HG03066 (cell line): Measurements from ENCODE around the gene ERG.

Experiments used
- ATAC-seq: cut with Tn5 transposase; IDR thresholded peaks from one replicate; pipeline ENCODE4 v1.9.1; 2021; ENCODE audit warnings: low read depth; ENCODE audit not compliant: unreplicated experiment

ERG gene

DNA sequence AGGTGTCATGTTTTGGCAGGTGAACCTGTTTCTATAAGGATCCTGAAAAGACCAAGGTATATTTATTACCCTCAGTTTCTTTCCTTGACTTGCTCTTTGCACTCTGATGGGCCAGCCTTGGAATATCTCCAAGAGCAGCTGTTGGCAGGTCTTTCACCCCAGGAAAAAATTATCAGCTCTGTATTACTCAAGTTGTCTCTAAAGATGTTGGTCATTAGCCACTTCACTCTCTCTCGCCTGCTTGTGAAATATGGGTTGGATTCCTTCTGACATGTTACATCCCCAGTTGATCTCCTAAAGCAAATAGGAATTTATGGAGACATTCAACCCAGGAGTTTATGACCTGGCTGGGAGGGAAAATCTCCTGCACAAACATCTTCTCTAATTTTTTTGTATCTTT, 155.5 kb downstream of the ERG start:
- no peak for ATAC-seq

DNA sequence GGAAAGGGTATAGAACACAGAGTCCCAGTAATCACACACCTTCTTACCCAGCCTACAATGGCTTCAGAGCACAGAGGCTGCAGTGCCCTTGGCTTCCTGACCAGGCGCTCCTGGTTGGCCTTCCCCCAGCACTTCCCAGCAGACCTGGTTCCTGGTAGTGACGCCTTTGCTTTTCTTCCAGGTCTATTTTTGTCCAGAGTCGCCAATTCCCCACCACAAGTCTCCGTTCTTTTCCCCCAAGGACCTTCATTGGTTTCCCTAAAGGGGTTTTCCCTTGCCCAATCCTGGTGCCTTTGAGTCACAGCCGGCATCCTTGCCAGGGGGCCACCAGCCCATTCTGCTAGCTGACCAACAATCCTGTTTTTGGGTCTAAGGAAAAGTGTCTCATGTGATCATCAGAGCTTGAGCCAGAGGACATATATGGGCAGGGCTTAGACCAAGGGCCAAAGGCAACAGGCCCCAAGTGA, 156.7 kb downstream of the ERG start:
- no peak for ATAC-seq

DNA sequence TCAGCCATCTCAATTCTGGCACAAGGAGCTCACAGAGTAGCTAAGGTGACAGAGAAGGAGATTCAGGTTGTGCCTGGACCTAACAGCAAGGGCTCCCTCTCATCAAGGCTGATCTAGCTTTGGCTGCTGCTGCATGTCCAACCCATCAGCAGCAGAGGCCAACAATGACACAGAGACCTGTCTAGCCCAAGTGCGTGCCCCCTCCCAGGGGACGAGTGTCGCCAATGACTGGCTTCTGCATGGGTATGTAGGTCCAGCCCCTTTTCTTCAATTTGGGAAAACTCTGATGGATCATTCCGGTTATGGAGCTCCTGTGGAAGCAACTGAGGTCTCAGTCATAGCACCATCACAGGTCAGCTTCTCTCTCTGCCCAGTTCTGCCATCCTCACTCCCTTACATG, 158.1 kb downstream of the ERG start:
- ATAC-seq = no peak

DNA sequence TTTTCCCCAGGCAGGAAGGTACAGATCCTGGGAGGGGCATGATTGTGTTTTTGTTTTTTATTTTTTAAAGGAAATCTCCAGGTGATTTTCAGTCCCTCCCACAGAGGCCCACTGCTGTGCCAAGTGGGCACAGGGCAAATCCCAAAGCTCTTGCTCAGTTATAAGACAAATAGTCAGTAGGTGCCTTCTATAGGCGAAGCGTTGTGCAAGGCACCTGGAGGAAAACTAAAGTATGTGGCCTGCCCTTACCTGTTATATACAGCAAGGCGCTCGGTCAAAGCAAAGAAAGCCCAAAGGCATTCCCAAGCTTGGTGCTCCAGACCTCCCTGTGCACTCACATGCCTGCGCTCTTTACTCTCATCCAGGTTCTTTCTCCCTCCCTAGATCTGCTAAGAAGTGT, 160.5 kb downstream of the ERG start:
- no peak for ATAC-seq

DNA sequence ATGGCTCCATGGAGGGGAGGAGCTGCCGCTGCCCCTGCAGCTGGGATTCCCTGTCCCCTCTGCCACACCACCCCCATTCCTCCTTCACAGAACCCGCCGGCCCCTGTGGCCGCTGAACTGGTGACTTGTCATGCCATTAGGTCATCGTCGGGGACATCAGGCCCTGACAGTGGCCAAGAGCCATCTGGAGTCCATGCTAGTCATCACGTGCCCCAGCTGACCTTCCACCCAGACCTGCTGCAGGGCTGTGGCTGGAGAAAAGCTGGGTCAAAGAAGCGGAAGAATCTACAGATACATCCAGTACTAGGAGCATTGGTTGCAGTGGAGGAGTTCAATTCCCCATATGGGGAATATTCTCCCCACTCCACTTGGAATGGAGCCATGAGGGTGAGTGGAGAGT, 163.4 kb downstream of the ERG start:
- ATAC-seq = no peak

DNA sequence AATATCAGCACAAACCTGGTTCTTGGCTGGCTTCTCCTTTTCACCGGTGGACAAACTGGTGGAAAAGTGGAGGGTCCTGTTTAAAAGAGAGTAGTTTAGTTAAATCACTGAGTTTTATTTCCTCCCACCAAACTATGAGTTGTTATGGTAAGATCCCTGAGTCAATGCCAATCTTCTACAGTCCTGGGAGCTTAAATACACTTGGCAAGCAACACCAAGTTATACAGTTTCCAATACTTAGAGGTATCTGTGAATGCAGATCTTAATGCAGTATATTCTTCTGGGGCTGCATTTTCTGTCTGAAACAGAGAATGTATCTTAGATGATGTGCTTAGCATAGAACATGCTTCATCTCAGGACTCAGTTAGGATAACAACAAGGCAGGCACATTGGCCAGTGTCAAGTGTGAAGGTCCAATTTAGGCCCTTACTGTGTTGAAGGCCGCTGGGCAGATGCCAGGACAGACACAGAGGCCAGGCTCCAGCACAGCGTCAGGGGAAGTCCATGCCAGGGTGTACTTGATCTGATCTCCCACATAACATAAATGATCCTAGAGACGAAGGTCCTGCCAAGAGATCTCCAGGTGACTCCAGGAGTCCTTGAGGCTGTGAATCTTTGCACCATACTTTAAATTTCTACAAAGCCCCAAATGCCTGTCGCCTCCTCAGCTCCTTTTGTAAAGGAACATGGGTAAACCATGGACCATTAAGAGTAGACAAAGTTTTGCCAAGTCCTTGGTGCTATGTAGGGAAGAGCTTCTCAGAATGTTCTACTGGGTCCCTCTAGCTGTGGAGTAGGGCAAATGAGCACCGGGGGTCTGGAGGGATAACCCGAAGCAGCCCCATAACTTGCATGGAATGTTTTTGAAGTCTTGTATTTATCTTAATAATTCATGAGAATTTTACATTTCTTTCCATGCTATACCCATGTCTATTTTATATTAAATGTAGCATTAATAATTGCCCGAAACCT, 164.7 kb downstream of the ERG start:
- ATAC-seq = no peak

DNA sequence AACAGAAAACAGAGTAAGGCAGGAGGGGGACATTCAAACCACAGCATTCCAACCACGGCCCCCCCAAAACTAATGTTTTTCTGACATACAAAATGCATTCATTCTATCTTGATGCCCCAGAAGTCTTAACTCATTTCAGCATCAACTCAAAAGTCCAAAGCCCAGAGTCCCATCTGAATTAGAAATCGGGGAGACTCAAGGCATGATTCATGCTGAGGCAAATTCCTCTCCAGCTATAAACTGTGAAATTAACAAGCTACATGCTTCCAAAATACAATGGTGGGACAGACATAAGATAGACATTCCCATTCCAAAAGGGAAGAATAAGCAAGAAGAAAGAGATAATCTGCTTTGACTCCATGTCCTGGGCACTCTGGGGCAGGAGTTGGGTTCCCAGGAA, 167.6 kb downstream of the ERG start:
- ATAC-seq = no peak
